MV-4-11 (cell line): ENCODE measurements around the gene OR7G1.
A peak's percentile ranks its signal among the peaks of the same experiment; 100 is the strongest.

Experiments
- DNase-seq: peaks from one replicate; lab custom pipeline; 2025; lab: John Stamatoyannopoulos, UW

OR7G1 gene

GRCh38 chr19:9115307-9115813 is at the start of gene OR7G1:
Gene OR7G1 (minus strand): TSS chr19:9115763. CDS start chr19:9115763, 0 bp downstream.
- peak; percentile 7 for DNase-seq

GRCh38 chr19:9165261-9165660 is 49.7 kb upstream of the OR7G1 start:
- DNase-seq = no peak

GRCh38 chr19:9161427-9161826 is 45.9 kb upstream of the OR7G1 start:
- no peak for DNase-seq

- DNase-seq = no peak
These were observed 44.3 kb upstream of the OR7G1 start for GRCh38 chr19:9159891-9160290.

- DNase-seq = no peak
These were observed 40.7 kb upstream of the OR7G1 start for GRCh38 chr19:9156304-9156703.

GRCh38 chr19:9155591-9155990 is 40.0 kb upstream of the OR7G1 start:
- no peak for DNase-seq

GRCh38 chr19:9151367-9151766 is 35.8 kb upstream of the OR7G1 start:
- DNase-seq = no peak

- no peak for DNase-seq
These were observed 35.1 kb upstream of the OR7G1 start for GRCh38 chr19:9150650-9151049.

- DNase-seq = no peak
These were observed 34.4 kb upstream of the OR7G1 start for GRCh38 chr19:9149997-9150396.

GRCh38 chr19:9148697-9149096 is 33.1 kb upstream of the OR7G1 start:
- DNase-seq = no peak

GRCh38 chr19:9146882-9147281 is 31.3 kb upstream of the OR7G1 start:
- DNase-seq = no peak

- DNase-seq = no peak
These were observed 29.4 kb upstream of the OR7G1 start for GRCh38 chr19:9144920-9145319.

GRCh38 chr19:9140159-9140874 is 24.8 kb upstream of the OR7G1 start, which contains the start of gene ZNF317:
Gene ZNF317 (plus strand): TSS chr19:9140397. CDS start chr19:9156017, 15,620 bp downstream.
- DNase-seq = peak; percentile 97

- DNase-seq = no peak
These were observed 24.1 kb upstream of the OR7G1 start for GRCh38 chr19:9139609-9140158.

- DNase-seq = no peak
These were observed 16.9 kb upstream of the OR7G1 start for GRCh38 chr19:9132422-9132821.

- peak; percentile 99 for DNase-seq
These were observed 15.4 kb upstream of the OR7G1 start for GRCh38 chr19:9130965-9131364.

GRCh38 chr19:9128171-9128570 is 12.6 kb upstream of the OR7G1 start:
- DNase-seq = peak; percentile 71

GRCh38 chr19:9126900-9127405 is 11.4 kb upstream of the OR7G1 start, which contains the start of gene OR7G3:
Gene OR7G3 (minus strand): TSS chr19:9126950. CDS start chr19:9126950, 0 bp downstream.
- DNase-seq = no peak

GRCh38 chr19:9116547-9116946 is 984 bp upstream of the OR7G1 start:
- no peak for DNase-seq

GRCh38 chr19:9109959-9110358 is 5.6 kb downstream of the OR7G1 start:
- no peak for DNase-seq

GRCh38 chr19:9107375-9107774 is 8.2 kb downstream of the OR7G1 start, which contains the start of gene OR7G2:
Gene OR7G2 (minus strand): TSS chr19:9107475. CDS start chr19:9103243, 4,232 bp downstream.
- DNase-seq = no peak

- no peak for DNase-seq
These were observed 28.8 kb downstream of the OR7G1 start, which contains the start of gene OR1M1 for GRCh38 chr19:9086761-9087160. Gene OR1M1 (plus strand): TSS chr19:9087061. CDS start chr19:9093245, 6,184 bp downstream.

- DNase-seq = no peak
These were observed 36.9 kb downstream of the OR7G1 start for GRCh38 chr19:9078651-9079050.
